Keratinocyte (primary cell): ENCODE results near the gene FHAD1. TPM values are rescaled to one million over a fixed set of nuclear protein-coding genes. Genes with fewer than 3 reads are reported as not detected.
A peak's percentile ranks its signal among the peaks of the same experiment; 100 is the strongest.

ENCODE experiments used
- DNase-seq: peaks from one replicate; pipeline ENCODE4 v3.0.0-alpha.2; 2011; ENCODE audit warnings: low read depth, missing footprints, low spot score
- FAIRE-seq: peaks from 2 replicates; lab custom pipeline; 2011; peaks lifted over from hg19 to GRCh38; lab: Jason Lieb, UNC
- H2AFZ ChIP-seq: 2 replicates; pipeline ENCODE4 v1.6.0; 2012; ENCODE audit warnings: low read length, control low read depth, inconsistent platforms; ENCODE audit not compliant: control insufficient read depth
- H3K27ac ChIP-seq: 2 replicates; pipeline ENCODE4 v1.5.1; 2011; ENCODE audit warnings: low read length; ENCODE audit not compliant: control insufficient read depth, insufficient read depth
- H3K27me3 ChIP-seq: 3 replicates; pipeline ENCODE4 v1.6.0; 2011; ENCODE audit warnings: low read length; ENCODE audit not compliant: control insufficient read depth, insufficient read depth; ENCODE audit errors: extremely low read depth
- H3K36me3 ChIP-seq, 2 experiments: 2 replicates in 1 of 2; 3 replicates in 1 of 2; pipeline ENCODE4 v1.5.1; 2011; ENCODE audit warnings: low read length in 2 of 2, mild to moderate bottlenecking in 1 of 2; ENCODE audit not compliant: control insufficient read depth in 2 of 2, insufficient read depth in 2 of 2; ENCODE audit errors: extremely low read depth in 1 of 2
- H3K4me1 ChIP-seq: 3 replicates; pipeline ENCODE4 v1.5.1; 2011; ENCODE audit warnings: low read length; ENCODE audit not compliant: control insufficient read depth, insufficient read depth; ENCODE audit errors: extremely low read depth
- H3K4me2 ChIP-seq: 3 replicates; pipeline ENCODE4 v1.6.0; 2011; ENCODE audit warnings: low read depth, low read length; ENCODE audit not compliant: control insufficient read depth, insufficient read depth; ENCODE audit errors: extremely low read depth
- H3K4me3 ChIP-seq, 3 experiments: fragments of 200-600 bp in 1 of 3; sonication (generic) in 1 of 3; 2 replicates in 2 of 3; 3 replicates in 1 of 3; pipeline ENCODE4 v1.5.1; 2011 to 2016; ENCODE audit warnings: low read length in 3 of 3, mild to moderate bottlenecking in 3 of 3, control low read depth in 2 of 3, inconsistent platforms in 1 of 3, low read depth in 1 of 3, mixed read lengths in 1 of 3, mixed run types in 1 of 3, moderate library complexity in 1 of 3; ENCODE audit not compliant: control insufficient read depth in 2 of 3, insufficient read depth in 2 of 3; ENCODE audit errors: extremely low read depth in 1 of 3
- H3K79me2 ChIP-seq: 2 replicates; pipeline ENCODE4 v1.6.0; 2012; ENCODE audit warnings: low read length; ENCODE audit not compliant: control insufficient read depth, insufficient read depth
- H3K9ac ChIP-seq: 3 replicates; pipeline ENCODE4 v1.6.0; 2011; ENCODE audit warnings: low read length; ENCODE audit not compliant: control insufficient read depth, insufficient read depth; ENCODE audit errors: extremely low read depth
- H3K9me1 ChIP-seq: 3 replicates; pipeline ENCODE4 v1.6.0; 2011; ENCODE audit warnings: low read length; ENCODE audit not compliant: control insufficient read depth, insufficient read depth; ENCODE audit errors: extremely low read depth
- H3K9me3 ChIP-seq: 2 replicates; pipeline ENCODE4 v1.5.1; 2012; ENCODE audit warnings: low read depth, low read length; ENCODE audit not compliant: control insufficient read depth
- H4K20me1 ChIP-seq: 3 replicates; pipeline ENCODE4 v1.6.0; 2011; ENCODE audit warnings: low read length; ENCODE audit not compliant: control insufficient read depth, insufficient read depth; ENCODE audit errors: extremely low read depth
- CTCF ChIP-seq, 3 experiments: IDR thresholded peaks in 1 of 3; conservative IDR thresholded peaks in 1 of 3; optimal IDR thresholded peaks in 1 of 3; 2 replicates in 2 of 3; 3 replicates in 1 of 3; pipeline versions ENCODE3 to v1.5.1; 2011; ENCODE audit warnings: low read length in 3 of 3, mild to moderate bottlenecking in 3 of 3, moderate library complexity in 2 of 3, control low read depth in 1 of 3, inconsistent platforms in 1 of 3; ENCODE audit not compliant: insufficient read depth in 2 of 3; ENCODE audit errors: extremely low read depth in 1 of 3
- EZH2 ChIP-seq: IDR thresholded peaks from one replicate; pipeline ENCODE4 v1.6.1; 2012; ENCODE audit warnings: inconsistent platforms, mild to moderate bottlenecking, low read length, moderate library complexity
- dilution Hi-C: fragments of 300-500 bp; cut with MboI; formaldehyde crosslinking; loops from one replicate; pipeline ENCODE4 v1.7.0; 2020; ENCODE audit warnings: low sequenced_read_pairs; ENCODE audit not compliant: extremely low pct_ligation_motif_present
- polyA plus RNA-seq, 5 experiments: library from polyadenylated mRNA; depleted of rRNA in 3 of 5; stranded (reverse) in 3 of 5; stranded (forward) in 1 of 5; unstranded in 1 of 5; fragments of >200 nt; gene quantifications; 1 replicate in 1 of 5; 2 replicates in 3 of 5; 3 replicates in 1 of 5; pipeline versions ENCODE4 v1.2.1 to v1.2.3, GENCODE V29; 2011 to 2012; ENCODE audit warnings: missing spikeins in 2 of 5, low read depth in 1 of 5, low replicate concordance in 1 of 5

The FHAD1 gene
- polyA plus RNA-seq, 1 donor (not counting 4 experiments of a cell fraction or from before 2014, with no cell fraction given) = 0.09 TPM

GRCh38 chr1:15420853-15421465 is 173.9 kb downstream of the FHAD1 start:
- Histone ChIP-seq H3K36me3 (peaks cover 7 to 19% of the 10 kb centered on the region in 2 experiments), H3K4me2 (no peak overlapping the region), H3K4me1 (peaks cover 44% of the 10 kb centered on the region), H3K27ac (no peak overlapping the region), H2AFZ (no peak overlapping the region), H3K79me2 (peaks cover 70% of the 10 kb centered on the region), H3K9ac (no peak overlapping the region), H3K27me3 (no peaks in the 10 kb centered on the region), H4K20me1 (peaks cover 25% of the 10 kb centered on the region), H3K9me3 (no peaks in the 10 kb centered on the region), H3K9me1 (no peaks in the 10 kb centered on the region), H3K4me3 (no peak overlapping the region)
- peak in 1 of 3 experiments; percentile 22 for TF ChIP-seq CTCF (optimal IDR thresholded peaks at IDR 0.05 in 1 of 3, IDR thresholded peaks at IDR 0.05 in 1 of 3, conservative IDR thresholded peaks at IDR 0.05 in 1 of 3; ENCODE audit: extremely low read depth in 1 of 3, insufficient read depth in 2 of 3, low read length in 3 of 3)
- TF ChIP-seq EZH2 = no peak
- dilution Hi-C loops = no loop called here
- no peak for FAIRE-seq
- no peak for DNase-seq

- peaks cover 13 to 32% of the 10 kb centered on the region in 2 experiments for H3K36me3 ChIP-seq
- H3K9me3 ChIP-seq = no peaks in the 10 kb centered on the region
- H3K79me2 ChIP-seq = peaks cover 68% of the 10 kb centered on the region
- TF ChIP-seq EZH2 (no peak), CTCF (optimal IDR thresholded peaks at IDR 0.05 in 1 of 3, IDR thresholded peaks at IDR 0.05 in 1 of 3, conservative IDR thresholded peaks at IDR 0.05 in 1 of 3; ENCODE audit: extremely low read depth in 1 of 3, insufficient read depth in 2 of 3, low read length in 3 of 3) (no peak)
- H2AFZ ChIP-seq = no peak overlapping the region
- peaks cover 28% of the 10 kb centered on the region for H4K20me1 ChIP-seq
- no peak overlapping the region for H3K4me3 ChIP-seq
- FAIRE-seq (no peak), DNase-seq (no peak)
- no peak overlapping the region for H3K27ac ChIP-seq
- no peaks in the 10 kb centered on the region for H3K27me3 ChIP-seq
- no peak overlapping the region for H3K9ac ChIP-seq
- no peaks in the 10 kb centered on the region for H3K9me1 ChIP-seq
- dilution Hi-C loops = no loop called here
- no peak overlapping the region for H3K4me2 ChIP-seq
- H3K4me1 ChIP-seq = peaks cover 35% of the 10 kb centered on the region
These were observed 175.8 kb downstream of the FHAD1 start for GRCh38 chr1:15422871-15423270.
